NCI-H128 (cell line): ENCODE data around the gene GRK5.

Experiments
- DNase-seq: peaks from one replicate; lab custom pipeline; 2025; ENCODE audit not compliant: unreplicated experiment; lab: John Stamatoyannopoulos, UW

The GRK5 gene

DNA sequence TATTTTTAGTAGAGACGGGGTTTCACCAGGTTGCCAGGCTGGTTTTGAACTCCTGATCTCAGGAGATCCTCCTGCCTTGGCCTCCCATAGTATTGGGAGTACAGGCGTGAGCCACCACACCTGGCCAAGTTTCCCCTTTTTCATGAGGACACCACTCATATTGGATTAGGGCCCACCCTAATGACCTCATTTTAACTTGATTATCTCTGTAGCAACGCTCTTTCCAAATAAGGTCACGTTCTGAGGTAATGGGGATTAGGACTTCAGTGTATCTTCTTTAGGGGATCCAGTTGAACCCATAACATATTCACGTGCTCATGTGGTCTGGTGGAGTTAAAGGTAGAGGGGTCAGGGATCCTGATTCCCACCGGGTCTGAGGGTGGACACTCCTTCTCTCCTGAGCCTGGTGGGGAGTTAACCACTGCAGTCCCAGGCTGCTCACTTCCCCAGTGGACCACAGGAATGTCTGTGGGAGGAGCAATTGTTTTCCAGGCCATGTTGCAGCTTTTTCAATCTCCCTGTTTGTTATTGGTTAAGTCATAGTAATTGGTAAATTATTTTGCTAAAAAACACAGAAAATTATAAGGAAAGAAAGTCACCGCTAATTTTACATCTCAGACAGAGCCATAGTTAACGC is 130.5 kb downstream of the GRK5 start:
- DNase-seq = no peak

DNA sequence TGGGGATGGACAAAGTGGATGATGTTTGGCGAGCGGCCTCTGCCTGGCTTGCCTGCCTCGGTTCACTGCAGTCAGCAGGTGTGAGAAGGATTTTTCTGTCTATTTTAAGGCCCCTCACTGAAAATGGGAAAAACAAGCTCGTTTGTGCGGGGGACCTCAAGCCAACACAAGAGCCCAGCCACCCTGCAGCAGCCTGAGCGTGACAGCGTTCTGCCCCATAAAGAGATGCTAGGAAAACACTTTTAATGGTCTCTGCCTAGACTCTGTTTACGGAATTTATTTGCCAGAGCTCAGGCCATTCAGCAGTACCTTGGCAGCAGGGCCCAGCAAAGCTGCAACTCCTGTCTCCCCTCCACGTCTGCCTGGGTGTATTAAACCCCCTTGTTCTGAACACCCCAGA is 131.7 kb downstream of the GRK5 start:
- no peak for DNase-seq

DNA sequence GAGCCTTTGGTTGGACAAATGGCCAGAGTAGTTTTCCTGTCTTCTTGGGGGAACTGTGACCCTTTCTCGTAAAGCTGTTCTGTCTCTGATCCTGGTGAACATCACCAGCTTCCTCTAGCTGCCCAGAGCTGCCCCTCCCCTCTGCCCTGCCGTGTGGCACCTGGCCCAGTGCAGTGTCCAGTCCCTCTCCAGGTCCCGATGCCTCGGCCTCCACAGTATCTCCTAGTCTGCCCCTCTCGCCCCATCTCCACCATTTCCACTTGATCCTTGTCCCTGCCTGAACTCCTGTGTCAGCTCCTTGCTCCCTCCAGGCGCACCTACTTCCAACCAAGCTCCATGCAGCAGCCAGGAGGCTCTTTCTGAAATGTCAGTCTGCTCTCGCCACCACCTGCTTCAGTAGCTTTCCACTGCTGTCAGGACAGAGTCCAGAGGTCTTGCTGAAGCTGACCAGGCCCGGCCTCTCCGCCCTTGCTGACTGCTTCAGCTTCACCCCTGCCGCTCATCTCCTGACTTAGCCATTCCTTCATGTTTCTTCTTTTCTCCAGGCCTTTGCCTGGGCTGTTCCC is 133.6 kb downstream of the GRK5 start:
- no peak for DNase-seq

DNA sequence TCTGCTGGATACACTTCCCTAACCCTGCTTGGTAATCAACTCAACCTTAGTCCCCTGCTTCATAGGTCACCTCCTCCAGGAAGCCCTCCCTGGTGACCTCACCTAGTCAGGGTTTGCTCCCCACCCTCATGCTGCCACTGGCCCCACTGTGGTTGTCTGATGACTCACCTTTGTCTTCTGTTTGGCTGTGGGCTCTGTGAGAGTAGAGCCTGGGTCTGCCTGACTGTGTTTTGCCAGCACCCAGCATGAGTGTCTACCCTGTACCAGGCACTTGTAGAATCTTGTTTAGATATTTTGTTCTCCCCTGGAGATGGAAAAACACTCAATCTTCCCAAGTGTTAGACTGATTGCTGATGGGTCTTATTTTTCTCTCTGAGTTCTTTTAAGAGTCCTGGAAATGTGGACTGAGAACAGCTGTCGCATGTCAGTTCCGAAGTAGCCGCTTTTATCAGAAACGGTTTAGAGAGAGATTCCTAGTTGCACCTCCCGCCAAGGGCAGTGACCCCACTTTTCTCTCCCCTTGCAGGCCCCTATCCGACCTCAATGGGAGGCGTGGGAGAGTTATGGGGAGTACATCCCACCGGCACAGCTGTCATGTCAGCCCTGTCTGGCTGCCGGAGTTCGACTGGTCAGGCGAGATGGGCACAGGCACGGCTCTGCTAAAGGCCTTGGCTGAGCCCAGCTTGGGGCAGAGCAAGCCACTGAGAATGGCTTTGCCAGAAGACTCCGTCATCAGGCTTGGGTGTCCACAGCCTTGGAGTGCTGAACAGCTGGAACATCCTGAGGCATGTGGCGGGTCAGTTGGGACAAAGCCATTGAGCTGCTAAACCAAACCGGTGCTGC is 134.3 kb downstream of the GRK5 start:
- DNase-seq = no peak

DNA sequence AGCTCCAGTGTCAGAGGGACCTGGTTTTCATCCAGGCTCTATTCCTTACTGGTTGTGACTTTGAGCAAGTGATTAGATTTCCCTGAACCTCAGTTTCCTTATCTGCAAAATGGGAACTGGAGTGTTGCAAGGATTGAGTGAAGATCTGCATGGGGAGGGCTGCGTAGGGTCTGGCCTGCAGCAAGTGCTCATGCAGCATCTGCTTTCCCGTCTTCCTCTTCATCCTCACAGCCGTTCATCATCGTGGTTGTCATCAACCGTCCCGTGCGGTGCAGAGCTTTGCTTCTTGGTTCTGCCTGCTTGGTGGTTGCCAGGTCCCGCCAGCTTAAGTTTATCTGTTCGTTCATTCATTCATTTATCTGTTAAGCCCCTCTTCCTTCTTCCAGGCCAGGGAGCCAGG is 135.0 kb downstream of the GRK5 start:
- no peak for DNase-seq

DNA sequence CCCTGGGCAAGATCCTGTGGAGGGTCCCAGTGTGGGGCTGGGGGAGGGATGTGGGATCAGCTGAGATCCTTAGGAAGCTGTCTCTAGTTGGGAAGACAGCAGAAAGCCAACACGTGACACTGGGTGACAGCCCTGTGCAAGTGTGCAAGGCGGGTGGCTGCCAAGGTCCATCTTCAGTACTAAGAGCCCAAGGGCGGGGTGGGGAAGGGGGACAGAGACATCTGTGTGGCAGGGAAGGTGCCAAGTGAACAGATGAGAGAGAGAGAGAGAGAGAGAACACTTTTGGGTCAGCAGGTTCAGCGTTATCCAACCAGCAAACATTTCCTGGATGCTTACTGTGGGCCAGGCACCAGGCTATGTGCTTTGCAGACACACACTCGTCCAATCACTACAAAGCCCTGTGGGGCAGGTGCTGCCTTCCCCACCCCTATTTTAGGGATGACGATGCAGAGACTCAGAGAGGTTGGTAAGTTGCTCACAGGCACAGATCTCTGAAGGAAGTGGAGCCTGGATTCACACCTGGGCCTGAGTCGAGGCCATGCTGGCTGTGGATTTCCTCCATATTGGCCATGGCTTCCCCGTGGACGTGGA is 135.7 kb downstream of the GRK5 start:
- no peak for DNase-seq

DNA sequence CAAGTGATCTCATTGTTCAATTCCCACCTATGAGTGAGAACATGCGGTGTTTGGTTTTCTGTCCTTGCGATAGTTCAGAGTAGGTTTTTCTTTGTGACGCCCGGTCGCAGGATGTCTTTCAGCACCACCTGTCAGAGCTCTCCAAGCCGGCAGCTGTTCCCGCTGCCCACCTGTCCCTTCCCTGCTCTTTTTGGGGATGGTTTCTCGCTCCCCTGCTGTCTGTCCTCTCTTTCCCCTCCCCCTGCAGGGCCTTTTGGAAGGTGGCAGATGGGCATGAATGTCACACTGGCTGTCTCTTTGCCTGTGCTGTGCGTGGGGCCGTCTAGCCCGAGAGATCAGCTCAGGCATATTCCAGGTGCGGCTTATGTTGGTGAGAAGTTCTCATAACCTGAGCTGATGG is 137.0 kb downstream of the GRK5 start:
- no peak for DNase-seq

DNA sequence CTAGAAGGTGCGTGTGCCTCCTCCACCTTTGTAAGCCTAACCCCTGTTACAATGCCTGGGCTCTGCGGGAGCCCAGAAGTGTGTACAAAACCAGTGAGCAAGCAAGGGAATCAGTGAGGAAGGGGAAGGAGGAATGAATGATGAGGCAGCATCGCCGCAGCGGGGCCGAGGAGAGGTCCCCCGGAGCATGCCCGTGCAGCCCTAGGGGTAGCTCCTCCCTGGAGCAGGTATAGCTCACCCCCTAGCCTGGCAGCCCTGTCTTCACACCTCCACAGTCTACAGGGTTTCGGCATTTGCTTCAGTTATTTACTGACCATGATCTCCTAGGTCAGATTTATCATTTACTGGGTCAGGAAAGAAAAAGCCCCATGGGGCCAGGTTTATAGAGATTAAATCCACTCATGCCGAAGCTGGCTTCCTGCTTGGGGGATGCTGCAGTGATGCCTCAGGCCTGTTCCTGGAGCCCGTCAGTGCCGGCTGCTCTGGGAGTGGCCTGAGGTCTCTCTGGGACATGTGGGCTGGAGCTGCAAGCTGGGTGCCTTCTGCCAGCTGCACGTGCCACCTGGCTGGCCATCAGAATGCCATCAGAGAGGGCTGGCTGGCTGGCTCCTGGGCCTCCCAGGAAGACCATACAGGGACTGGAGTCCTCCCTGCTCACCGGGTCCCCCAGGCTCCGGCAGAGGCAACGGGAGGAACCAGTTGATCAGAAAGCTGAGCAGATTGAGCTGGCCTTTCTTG is 138.9 kb downstream of the GRK5 start:
- no peak for DNase-seq

DNA sequence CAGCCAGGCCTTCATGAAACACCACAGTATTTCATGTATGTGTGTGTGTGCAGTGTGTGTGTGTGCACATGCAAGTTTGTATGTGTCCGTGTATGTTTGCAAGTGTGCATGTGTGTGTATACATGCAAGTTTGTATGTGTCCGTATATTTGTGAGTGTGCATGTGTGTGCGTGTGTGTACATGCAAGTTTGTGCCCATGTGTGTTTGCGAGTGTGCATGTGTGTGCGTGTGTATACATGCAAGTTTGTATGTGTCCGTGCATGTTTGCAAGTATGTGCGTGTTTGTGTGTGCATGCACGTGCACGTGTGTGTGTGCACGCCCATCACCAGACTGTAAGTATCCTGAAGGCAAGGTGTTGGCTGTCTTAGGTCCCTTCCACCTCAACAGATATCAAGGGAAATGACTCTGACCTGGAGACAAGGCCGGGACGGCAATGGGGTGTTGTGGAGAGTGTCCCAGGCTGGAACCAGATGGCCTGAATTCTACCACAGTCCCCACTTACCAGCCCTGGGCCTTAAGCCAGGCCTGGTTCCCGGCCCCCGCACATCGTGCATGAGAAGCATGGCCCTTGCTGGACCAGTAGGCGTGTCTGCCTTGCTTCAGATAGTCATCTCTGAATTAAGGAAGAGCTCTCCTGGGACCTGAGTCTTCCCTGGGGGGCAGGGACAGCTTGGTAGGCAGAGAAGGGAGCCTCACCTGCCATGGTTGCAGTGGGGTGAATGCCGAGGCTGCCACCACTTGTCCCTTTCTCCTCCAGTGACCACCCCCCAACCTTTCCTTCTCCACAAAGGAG is 140.0 kb downstream of the GRK5 start:
- no peak for DNase-seq

DNA sequence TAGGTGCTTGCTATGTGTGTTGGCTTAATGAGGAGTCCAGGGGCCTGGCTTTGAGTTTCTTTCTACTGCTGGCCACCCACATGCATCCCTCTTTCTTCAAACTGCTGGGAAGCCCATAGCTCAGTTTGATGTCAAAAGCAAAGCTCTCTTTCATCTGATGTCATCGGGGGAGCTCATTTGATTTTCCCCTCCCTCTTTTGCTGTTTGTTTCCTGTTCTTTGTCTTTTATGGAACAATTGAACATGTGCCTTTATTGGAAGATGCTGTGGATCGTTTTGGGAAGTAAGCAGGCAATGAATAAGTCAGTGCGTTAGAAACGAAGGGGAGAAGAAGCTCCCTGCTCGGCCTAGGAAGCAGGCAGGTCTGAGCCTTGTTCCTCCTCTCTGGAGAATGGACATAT is 140.7 kb downstream of the GRK5 start:
- DNase-seq = no peak

DNA sequence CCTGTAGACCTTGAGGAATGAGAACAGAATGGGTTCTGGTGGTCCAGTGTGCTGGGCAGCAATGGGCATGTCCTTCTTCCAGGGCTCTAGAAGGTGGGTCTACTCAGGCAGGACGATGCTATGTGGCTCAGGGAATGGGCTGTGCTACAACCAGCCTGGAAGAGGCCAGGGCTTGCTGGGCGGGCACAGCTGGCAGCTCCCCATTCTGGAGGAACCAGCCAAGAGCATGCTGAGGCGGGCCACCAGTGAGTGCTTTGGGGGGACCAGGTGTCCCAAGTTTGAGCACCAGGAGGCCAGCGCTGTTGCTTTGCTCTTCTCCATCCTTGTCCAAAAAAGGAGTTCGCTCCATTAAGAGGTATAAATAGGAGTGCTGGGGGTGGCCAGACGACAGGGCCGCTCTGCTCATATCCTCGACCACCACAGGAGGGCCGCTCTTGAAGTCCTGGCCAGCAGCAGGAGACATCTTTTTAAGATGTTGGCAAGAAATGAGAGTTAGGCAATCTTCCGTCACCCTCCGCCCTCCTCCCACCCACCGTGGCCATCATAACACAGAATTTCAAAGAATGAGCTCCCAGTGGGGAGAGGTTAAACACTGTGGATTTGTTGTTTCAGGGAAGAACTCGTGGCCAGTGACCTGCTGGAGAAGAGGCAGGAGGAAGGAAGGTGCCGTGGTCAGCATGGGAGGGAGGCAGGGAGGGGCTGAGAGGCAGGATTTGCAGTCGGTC is 141.3 kb downstream of the GRK5 start:
- no peak for DNase-seq

DNA sequence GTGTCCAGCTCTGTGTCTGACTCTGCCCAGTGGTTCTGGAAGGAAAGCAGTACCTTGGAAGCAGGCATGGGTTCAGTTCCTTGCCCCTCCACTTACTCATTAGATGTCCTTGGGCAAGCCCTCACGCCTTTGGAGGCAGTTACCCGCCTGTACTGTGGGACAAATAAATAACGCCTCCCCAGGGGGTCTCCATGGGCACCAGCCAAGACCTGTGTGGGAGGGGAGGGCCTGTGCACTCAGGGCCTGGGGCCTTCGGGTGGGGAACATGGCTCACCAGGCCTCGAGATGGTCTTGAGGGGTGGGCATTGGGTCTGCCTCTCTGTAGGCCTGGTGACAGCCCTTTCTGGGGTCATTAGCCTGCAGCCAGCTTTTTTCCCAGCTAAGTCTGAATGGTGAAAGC is 142.0 kb downstream of the GRK5 start:
- no peak for DNase-seq

DNA sequence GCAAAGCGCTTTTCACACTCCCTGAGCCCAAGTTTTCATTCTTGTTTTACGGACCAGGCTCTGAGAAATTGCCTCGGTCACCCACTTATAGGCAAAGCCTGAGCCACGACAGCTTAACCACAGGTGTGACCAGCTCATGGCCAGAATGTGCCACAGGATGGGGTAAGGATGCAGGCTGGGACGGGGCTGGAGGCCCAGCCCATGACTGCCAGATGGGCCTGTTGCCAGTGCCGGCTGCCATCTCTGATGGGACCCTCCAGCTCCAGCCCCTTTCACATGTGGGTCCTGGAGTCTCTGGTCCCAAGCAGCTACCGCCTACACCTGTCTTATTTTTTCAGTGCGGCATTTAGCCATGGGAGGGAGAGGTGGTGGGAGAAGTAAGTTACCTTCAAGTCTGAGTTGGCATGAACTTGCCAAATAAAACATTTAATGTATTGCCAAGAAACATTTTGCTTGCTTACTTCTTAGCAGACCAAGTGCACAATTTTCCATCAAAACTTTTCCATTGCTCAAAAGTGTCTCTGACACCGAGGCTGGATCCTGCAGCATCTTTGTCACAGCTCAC is 142.6 kb downstream of the GRK5 start:
- no peak for DNase-seq

DNA sequence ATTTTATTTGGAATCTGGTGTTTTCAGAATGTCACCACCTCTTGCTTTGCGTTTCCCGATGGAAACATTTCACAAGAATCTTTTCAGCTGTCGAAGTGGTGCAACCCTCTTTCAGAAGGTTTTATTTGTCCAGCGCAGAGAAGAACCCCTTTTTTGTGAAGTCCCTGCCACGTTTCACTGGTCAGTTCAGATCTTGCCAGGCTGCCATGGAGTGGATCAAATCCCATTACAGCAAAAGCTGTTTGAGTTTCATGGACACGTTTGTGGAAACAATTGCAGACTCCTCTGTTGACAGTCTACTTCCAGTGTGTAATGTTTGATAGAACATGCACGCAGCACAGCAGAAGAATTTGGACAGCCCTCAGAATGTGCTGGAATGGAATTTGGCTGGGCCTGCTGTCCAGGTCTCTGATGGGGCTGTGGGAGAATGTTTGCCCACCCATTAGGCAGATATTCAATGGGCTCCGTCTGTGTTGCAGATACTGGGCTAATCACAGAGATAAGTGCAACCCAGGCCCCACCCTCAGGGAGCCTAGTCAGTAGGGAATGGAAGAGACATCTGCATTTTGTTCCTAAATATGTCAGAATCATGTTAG is 143.2 kb downstream of the GRK5 start:
- DNase-seq = no peak

DNA sequence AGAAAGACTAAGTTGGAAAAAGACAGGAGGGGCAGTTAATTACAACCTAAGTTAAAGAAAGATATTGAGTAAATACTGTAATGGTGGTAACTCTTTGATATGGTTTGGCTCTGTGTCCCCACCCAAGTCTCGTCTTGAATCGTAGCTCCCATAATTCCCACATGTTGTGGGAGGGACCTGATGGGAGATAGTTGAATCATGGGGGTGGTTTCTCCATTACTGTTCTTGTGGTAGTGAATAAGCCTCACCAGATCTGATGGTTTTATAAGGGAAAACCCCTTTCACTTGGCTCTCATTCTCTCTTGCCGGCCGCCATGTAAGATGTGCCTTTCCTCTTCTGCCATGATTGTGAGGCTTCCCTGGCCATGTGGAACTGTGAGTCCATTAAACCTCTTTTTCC is 143.8 kb downstream of the GRK5 start:
- no peak for DNase-seq

DNA sequence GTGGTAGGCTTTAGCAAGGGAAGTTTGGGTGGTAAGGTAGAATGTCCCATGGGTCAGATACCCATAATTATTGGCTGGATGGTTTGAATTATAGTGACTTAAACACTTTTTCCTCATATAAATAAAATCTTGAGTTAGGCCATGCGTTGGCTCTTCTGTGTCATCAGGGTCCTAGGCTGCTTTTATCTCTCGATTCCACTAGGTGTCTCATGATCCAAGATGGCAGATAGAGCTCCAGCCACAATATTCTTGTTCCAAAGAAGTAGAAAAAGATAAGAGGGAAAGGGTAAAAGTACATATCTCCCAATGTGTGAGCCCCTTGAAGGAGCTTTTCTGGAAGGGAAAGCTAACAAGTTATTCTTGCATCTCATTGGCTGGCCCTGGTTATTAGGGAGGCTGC is 144.7 kb downstream of the GRK5 start:
- no peak for DNase-seq

DNA sequence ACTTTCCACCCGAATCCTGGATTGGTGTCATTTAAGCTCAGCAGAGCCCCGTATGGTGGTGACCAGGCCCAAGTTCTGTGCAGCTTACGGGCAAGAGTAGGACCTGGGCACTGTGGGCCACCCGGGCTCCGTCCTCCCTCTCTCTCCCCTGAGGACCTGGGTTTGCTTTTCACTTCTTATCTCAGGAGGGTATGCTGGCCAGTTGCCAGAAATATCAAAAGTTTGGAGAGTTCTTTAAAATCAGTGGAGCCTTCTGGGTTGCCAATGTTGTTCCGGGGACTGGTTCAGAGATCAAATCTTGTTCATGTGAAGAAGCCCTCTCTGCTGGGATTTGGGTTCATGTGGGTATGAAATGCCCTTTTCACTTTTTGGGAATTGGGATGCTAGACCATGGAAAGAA is 145.4 kb downstream of the GRK5 start:
- DNase-seq = no peak

DNA sequence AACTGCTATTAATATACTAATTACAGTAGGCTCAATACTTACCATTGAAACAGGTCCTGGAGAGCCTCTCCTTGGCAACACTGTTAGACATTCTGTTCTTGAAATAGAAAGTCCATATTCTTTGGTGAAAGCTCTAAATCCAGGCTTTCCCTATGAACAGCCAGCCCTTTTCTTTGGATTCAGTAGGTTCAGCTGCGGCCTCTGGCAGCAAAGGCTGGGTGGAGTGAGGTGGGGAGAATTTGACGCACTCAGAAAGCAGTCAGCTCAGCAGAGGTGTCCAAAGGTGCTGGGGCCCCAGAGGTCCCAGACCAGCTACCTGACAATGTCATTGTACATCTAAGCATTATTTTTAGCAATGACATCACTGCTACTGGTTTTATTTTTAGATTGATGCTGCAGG is 146.1 kb downstream of the GRK5 start:
- DNase-seq = no peak

DNA sequence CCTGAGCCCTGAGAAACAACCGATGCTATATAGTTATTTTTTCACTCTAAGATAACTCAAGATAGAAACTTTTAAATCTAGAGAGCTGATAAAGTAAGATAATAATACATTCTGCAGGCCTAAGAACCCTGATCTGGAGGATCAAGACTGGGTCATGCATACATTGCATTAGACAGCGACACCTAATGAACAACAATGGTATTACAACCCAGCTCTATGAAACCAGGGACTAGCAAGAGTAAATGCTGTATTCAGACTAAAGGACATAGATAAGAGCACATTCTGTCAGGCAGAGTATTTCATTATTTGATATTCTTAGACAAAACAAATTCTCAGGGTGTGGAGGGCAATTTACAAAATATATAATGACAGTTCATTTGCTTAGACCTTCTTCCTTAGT is 148.6 kb downstream of the GRK5 start:
- no peak for DNase-seq
